Keratinocyte (primary cell): ENCODE results near the gene FFAR2.

Experiments used
- EZH2 ChIP-seq: IDR thresholded peaks from one replicate; pipeline ENCODE4 v1.6.1; 2012; ENCODE audit warnings: inconsistent platforms, mild to moderate bottlenecking, low read length, moderate library complexity
- TF ChIP-seq, protein P1 (sequence below), 3 experiments: IDR thresholded peaks in 1 of 3; conservative IDR thresholded peaks in 1 of 3; optimal IDR thresholded peaks in 1 of 3; 2 replicates in 2 of 3; 3 replicates in 1 of 3; pipeline versions ENCODE3 to v1.5.1; 2011; ENCODE audit warnings: low read length in 3 of 3, mild to moderate bottlenecking in 3 of 3, moderate library complexity in 2 of 3, control low read depth in 1 of 3, inconsistent platforms in 1 of 3; ENCODE audit not compliant: insufficient read depth in 2 of 3; ENCODE audit errors: extremely low read depth in 1 of 3

DNA sequence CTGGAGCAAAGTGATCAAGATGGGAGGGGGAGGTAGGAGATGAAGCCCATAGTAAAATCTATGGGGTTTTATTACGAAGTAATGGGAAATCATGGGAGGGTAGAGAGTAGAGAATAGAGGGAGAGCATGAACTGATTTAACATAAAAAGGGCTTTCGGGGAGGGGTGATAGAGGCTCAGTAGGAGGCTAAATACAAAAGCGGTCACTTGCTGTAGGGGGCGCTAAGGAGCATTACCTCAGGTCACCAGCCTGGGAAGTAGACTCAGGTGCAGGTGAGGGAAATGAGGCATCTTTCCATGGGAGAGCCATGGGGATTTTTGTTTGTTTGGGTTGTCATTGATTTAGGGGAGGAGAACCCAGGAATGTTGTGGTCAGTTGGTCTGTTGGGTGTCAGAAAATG is 28.1 kb downstream of the FFAR2 start:
- no peak for TF ChIP-seq EZH2
- TF ChIP-seq, protein P1, sequence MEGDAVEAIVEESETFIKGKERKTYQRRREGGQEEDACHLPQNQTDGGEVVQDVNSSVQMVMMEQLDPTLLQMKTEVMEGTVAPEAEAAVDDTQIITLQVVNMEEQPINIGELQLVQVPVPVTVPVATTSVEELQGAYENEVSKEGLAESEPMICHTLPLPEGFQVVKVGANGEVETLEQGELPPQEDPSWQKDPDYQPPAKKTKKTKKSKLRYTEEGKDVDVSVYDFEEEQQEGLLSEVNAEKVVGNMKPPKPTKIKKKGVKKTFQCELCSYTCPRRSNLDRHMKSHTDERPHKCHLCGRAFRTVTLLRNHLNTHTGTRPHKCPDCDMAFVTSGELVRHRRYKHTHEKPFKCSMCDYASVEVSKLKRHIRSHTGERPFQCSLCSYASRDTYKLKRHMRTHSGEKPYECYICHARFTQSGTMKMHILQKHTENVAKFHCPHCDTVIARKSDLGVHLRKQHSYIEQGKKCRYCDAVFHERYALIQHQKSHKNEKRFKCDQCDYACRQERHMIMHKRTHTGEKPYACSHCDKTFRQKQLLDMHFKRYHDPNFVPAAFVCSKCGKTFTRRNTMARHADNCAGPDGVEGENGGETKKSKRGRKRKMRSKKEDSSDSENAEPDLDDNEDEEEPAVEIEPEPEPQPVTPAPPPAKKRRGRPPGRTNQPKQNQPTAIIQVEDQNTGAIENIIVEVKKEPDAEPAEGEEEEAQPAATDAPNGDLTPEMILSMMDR (optimal IDR thresholded peaks at IDR 0.05 in 1 of 3, IDR thresholded peaks at IDR 0.05 in 1 of 3, conservative IDR thresholded peaks at IDR 0.05 in 1 of 3; ENCODE audit: extremely low read depth in 1 of 3, insufficient read depth in 2 of 3, low read length in 3 of 3): peak; percentile 8 to 31 (median 28)
